ENCODE results near the gene WDR87.

The WDR87 gene

GRCh38 chr19:37864501-37864900 is 41.9 kb downstream of the WDR87 start:
- intact Hi-C loops (cut with DNase I; ENCODE audit: low total_unique reads), result no loop called here
- Histone ChIP-seq H3K4me1 (no peaks in the 10 kb centered on the region), H3K36me3 (no peaks in the 10 kb centered on the region), H3K4me3 (no peak overlapping the region), H3K27me3 (no peaks in the 10 kb centered on the region), H3K27ac (no peak overlapping the region), H3K9me3 (no peaks in the 10 kb centered on the region)
- no peak for TF ChIP-seq CTCF (IDR thresholded peaks at IDR 0.05)
- no peak for DNase-seq

GRCh38 chr19:37855098-37855497 is 51.3 kb downstream of the WDR87 start:
- peaks cover 0 to 15% (median 12%) of the 10 kb centered on the region in 3 donors for H3K9me3 ChIP-seq
- no peaks in the 10 kb centered on the region for H3K36me3 ChIP-seq
- peaks cover 0 to 24% of the 10 kb centered on the region in 2 donors for H3K27me3 ChIP-seq
- H3K4me1 ChIP-seq, result no peaks in the 10 kb centered on the region
- intact Hi-C loops (cut with DNase I; ENCODE audit: low total_unique reads), result no loop called here
- no peak for TF ChIP-seq CTCF (IDR thresholded peaks at IDR 0.05)
- no peak overlapping the region for H3K4me3 ChIP-seq
- no peak overlapping the region for H3K27ac ChIP-seq
- no peak for DNase-seq

GRCh38 chr19:37845932-37846331 is 60.5 kb downstream of the WDR87 start:
- Histone ChIP-seq H3K4me1 (no peaks in the 10 kb centered on the region), H3K36me3 (no peaks in the 10 kb centered on the region), H3K4me3 (no peak overlapping the region), H3K9me3 (no peaks in the 10 kb centered on the region), H3K27ac (no peak overlapping the region), H3K27me3 (no peaks in the 10 kb centered on the region)
- intact Hi-C loops (cut with DNase I; ENCODE audit: low total_unique reads), result no loop called here
- no peak for TF ChIP-seq CTCF (IDR thresholded peaks at IDR 0.05)
- no peak for DNase-seq
